ENCODE data around the gene TSPAN17. TPM values are rescaled to one million over a fixed set of nuclear protein-coding genes. Genes with fewer than 3 reads are reported as not detected.

TSPAN17 gene
- total RNA-seq, 1 experiment from 2014 or later = 50.1 TPM

DNA sequence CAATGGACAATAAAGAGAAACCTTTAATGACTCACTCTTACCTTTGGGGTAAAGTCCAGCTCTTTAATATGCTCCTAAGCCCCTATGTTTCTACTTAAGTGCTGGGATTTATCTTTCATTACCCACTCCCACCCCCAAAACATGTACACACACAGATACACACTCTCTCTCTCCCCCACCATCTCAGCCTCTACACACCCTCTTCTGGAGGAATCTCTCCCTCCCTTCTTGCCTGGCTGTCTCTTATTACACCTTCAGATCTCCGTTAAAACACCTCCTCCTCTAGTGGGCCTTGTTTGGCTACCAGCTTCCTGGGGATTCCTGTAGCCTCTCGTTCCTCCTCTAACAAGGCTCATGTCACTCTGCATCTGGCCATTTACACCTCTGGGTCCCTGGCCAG is 44.2 kb upstream of the TSPAN17 start (continued):
- TF ChIP-seq, protein P1, sequence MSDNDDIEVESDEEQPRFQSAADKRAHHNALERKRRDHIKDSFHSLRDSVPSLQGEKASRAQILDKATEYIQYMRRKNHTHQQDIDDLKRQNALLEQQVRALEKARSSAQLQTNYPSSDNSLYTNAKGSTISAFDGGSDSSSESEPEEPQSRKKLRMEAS (IDR thresholded peaks at IDR 0.05) = no peak
- no peak for TF ChIP-seq EZH2 (IDR thresholded peaks at IDR 0.05)
- no peak for TF ChIP-seq SIN3A (IDR thresholded peaks at IDR 0.05; ENCODE audit: low read depth)

DNA sequence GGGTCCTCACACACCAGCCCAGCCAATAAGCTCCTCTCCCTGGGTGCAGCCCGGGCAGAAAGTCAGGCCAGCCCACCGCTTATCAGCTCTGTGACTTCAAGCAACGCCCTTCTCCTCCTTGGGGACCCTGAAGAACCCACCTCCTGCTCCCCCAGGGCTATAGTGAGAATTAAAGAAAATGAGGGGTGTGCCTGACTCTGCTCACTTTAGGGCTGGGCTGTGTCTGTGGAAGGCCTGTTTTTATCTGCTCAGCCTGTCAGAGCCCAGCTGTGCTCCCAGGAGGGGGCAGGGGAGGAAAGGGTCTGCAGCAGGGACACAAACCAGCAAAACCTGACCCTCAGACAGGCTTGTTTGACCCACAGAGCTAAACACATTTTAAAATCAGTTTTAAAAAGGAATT is 41.3 kb upstream of the TSPAN17 start:
- Histone ChIP-seq H4K20me1 (ENCODE audit: insufficient read depth) (no peaks in the 10 kb centered on the region), H3K27me3 (ENCODE audit: insufficient read depth, low read length) (no peaks in the 10 kb centered on the region), H3K27ac (ENCODE audit: low read depth, low read length) (no peak overlapping the region), H3K9ac (ENCODE audit: low read length) (no peak overlapping the region), H2AFZ (ENCODE audit: low read depth, low read length, poor library complexity, severe bottlenecking) (no peak overlapping the region), H3K4me3 (replicated peaks in 1 of 2; ENCODE audit: low read depth in 1 of 2, low read length in 2 of 2) (no peak overlapping the region), H3K4me2 (ENCODE audit: low read length) (no peak overlapping the region), H3K9me2 (ENCODE audit: insufficient read depth) (no peaks in the 10 kb centered on the region), H3K4me1 (ENCODE audit: control insufficient read depth in 1 of 2, insufficient read depth in 2 of 2, low read length in 2 of 2) (peaks cover 16 to 26% of the 10 kb centered on the region in 2 experiments; a peak in 3 of 4 replicates), H3K9me3 (ENCODE audit: control insufficient read depth in 1 of 2, insufficient read depth in 1 of 2, low read depth in 1 of 2, low read length in 2 of 2) (no peaks in the 10 kb centered on the region), H3K79me2 (ENCODE audit: insufficient read depth, low read length) (peaks cover 40% of the 10 kb centered on the region), H3K36me3 (ENCODE audit: control insufficient read depth in 1 of 2, insufficient read depth in 2 of 2, low read length in 2 of 2) (no peaks in the 10 kb centered on the region)
- no TSS peak for BruUV-seq (replicated peaks)
- POLR2A ChIA-PET = no interaction called here
- RAD21 ChIA-PET (ENCODE audit: low non-redundant PET in 1 of 2, low total read pairs in 2 of 2, uncharacterized antibody in 2 of 2, unreplicated experiment in 2 of 2) = no interaction called here
- ATAC-seq (no peak), DNase-seq (ENCODE audit: low read depth, low spot score) (no peak)
- CTCF ChIA-PET = no interaction called here
- no peak for TF ChIP-seq POLR2A (IDR thresholded peaks at IDR 0.05; ENCODE audit: borderline replicate concordance, extremely low read depth, insufficient read depth, insufficient read length)
- no peak for TF ChIP-seq RAD21 (IDR thresholded peaks at IDR 0.05; ENCODE audit: low read depth)
- TF ChIP-seq, protein P2, sequence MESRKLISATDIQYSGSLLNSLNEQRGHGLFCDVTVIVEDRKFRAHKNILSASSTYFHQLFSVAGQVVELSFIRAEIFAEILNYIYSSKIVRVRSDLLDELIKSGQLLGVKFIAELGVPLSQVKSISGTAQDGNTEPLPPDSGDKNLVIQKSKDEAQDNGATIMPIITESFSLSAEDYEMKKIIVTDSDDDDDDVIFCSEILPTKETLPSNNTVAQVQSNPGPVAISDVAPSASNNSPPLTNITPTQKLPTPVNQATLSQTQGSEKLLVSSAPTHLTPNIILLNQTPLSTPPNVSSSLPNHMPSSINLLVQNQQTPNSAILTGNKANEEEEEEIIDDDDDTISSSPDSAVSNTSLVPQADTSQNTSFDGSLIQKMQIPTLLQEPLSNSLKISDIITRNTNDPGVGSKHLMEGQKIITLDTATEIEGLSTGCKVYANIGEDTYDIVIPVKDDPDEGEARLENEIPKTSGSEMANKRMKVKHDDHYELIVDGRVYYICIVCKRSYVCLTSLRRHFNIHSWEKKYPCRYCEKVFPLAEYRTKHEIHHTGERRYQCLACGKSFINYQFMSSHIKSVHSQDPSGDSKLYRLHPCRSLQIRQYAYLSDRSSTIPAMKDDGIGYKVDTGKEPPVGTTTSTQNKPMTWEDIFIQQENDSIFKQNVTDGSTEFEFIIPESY (IDR thresholded peaks at IDR 0.05; ENCODE audit: extremely low read depth, insufficient replicate concordance, low read length) = no peak
- TF ChIP-seq, protein P3, sequence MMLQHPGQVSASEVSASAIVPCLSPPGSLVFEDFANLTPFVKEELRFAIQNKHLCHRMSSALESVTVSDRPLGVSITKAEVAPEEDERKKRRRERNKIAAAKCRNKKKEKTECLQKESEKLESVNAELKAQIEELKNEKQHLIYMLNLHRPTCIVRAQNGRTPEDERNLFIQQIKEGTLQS (IDR thresholded peaks at IDR 0.05) = no peak
- no peak for TF ChIP-seq TCF7L2 (IDR thresholded peaks at IDR 0.05; ENCODE audit: borderline replicate concordance, extremely low read depth, insufficient read depth, insufficient read length)
- TF ChIP-seq SIN3A (IDR thresholded peaks at IDR 0.05; ENCODE audit: low read depth) = no peak
- intact Hi-C loops (cut with micrococcal nuclease) = no loop called here

All from HCT116 (cell line).